ENCODE results near the gene CHSY3. TPM values are rescaled to one million over a fixed set of nuclear protein-coding genes. Genes with fewer than 3 reads are reported as not detected.

Gene CHSY3
- total and polyA plus RNA-seq, 3 donors from 2014 or later, result 1.3 to 4.8 (median 2.4) TPM

DNA sequence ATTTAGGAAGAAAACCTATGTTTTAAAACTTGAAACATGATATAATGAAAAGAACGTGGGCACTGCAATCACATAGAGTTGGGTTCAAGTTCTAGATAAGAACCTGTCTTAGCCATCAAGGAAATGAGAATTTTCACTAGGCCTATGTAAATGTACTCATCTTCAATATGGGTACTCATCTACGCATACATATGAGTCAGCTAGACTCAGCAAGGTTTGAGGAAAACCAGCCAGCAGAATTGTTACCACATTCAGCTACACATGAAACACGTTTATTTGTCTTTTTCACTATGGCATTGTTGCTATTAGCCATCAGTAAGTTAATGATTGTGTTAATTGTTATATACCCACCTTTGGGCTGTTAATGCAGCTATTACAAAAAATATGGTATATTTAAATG is 146.3 kb downstream of the CHSY3 start:
- intact Hi-C loops (cut with DNase I; ENCODE audit: low total_unique reads), result no loop called here
- no peak for DNase-seq
- TF ChIP-seq POLR2A (IDR thresholded peaks at IDR 0.05) (no peak), CTCF (IDR thresholded peaks at IDR 0.05) (no peak)
- no peaks in the 10 kb centered on the region for H3K36me3 ChIP-seq (ENCODE audit: low read depth, missing control alignments)
- no peak overlapping the region for H3K27ac ChIP-seq
- H3K27me3 ChIP-seq, result no peaks in the 10 kb centered on the region
- WGBS, 2 donors, result 87 to 91% methylated on average over 3 of the region's 3 CpGs
- H3K4me1 ChIP-seq, result no peaks in the 10 kb centered on the region
- H3K9me3 ChIP-seq, result no peaks in the 10 kb centered on the region
- no peak overlapping the region for H3K4me3 ChIP-seq

DNA sequence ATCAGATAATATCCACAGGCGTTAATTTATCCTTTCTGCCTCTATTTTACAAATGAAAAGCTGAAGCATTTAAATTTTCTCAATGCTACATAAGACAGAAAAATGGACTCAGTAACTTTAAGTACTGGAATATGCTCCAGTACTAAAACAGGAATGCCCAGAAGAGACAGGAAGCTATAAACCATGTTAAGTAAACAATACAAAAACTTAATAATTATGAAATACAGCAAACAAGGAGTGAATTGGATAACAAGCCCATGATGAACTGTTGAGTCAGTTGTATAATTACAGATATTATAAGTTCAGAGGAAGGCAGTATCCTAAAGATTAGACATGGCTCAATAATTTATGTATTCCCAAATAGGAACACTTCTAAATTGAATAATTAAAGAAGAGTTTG is 148.5 kb downstream of the CHSY3 start:
- Histone ChIP-seq H3K4me1 (no peaks in the 10 kb centered on the region), H3K27ac (no peak overlapping the region), H3K9me3 (no peaks in the 10 kb centered on the region), H3K27me3 (no peaks in the 10 kb centered on the region), H3K36me3 (ENCODE audit: low read depth, missing control alignments) (no peaks in the 10 kb centered on the region), H3K4me3 (no peak overlapping the region)
- no peak for DNase-seq
- 73 to 85% methylated on average over 1 of the region's 1 CpG for WGBS, 2 donors
- intact Hi-C loops (cut with DNase I; ENCODE audit: low total_unique reads), result no loop called here
- TF ChIP-seq POLR2A (IDR thresholded peaks at IDR 0.05) (no peak), CTCF (IDR thresholded peaks at IDR 0.05) (no peak)

DNA sequence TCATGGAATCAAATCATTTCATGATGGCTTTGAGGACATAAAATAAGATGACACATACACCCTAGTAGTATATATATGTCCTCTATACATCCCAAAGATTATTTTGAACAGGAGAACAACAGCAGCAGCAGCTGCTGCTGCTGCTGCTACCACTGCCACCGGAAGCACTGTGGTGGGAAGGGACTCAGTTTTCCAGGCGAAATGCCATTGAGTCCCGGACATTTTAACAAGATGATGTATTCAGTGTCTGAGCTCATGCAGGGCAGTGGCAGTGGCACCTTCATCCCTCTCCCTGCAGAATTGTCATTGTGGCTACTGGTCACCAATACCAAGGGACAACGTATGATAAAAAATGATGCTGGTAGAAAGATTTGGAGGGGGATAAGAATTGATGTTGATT is 151.3 kb downstream of the CHSY3 start:
- no peaks in the 10 kb centered on the region for H3K9me3 ChIP-seq
- no peak overlapping the region for H3K4me3 ChIP-seq
- intact Hi-C loops (cut with DNase I; ENCODE audit: low total_unique reads), result no loop called here
- H3K36me3 ChIP-seq (ENCODE audit: low read depth, missing control alignments), result no peaks in the 10 kb centered on the region
- DNase-seq, result no peak
- H3K4me1 ChIP-seq, result no peaks in the 10 kb centered on the region
- 70 to 85% methylated on average over 4 of the region's 4 CpGs for WGBS, 2 donors
- no peak for TF ChIP-seq CTCF (IDR thresholded peaks at IDR 0.05)
- TF ChIP-seq POLR2A (IDR thresholded peaks at IDR 0.05), result no peak
- H3K27me3 ChIP-seq, result no peaks in the 10 kb centered on the region
- no peak overlapping the region for H3K27ac ChIP-seq

DNA sequence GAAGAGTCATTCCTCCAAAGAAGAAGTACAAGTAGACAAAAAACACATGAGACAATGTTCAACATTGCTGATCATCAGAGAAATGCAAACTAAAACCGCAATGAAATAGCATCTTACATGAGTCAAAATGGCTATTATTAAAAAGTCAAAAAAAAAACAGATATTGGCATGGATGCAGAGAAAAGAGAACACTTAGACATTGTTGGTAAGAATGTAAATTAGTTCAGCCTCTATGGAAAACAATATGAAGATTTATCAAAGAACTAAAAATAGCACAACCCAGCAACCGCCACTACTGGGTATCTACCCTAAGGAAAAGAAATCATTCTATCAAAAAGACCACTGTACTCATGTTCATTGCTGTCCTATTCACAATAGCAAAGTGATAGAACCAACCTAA is 157.5 kb downstream of the CHSY3 start:
- Histone ChIP-seq H3K9me3 (no peaks in the 10 kb centered on the region), H3K36me3 (ENCODE audit: low read depth, missing control alignments) (no peaks in the 10 kb centered on the region), H3K4me3 (no peak overlapping the region), H3K27me3 (no peaks in the 10 kb centered on the region), H3K4me1 (no peaks in the 10 kb centered on the region), H3K27ac (no peak overlapping the region)
- 92% methylated on average over 2 of the region's 2 CpGs for WGBS, 2 donors
- intact Hi-C loops (cut with DNase I; ENCODE audit: low total_unique reads), result no loop called here
- TF ChIP-seq CTCF (IDR thresholded peaks at IDR 0.05) (no peak), POLR2A (IDR thresholded peaks at IDR 0.05) (no peak)
- DNase-seq, result no peak

- no peak overlapping the region for H3K27ac ChIP-seq
- intact Hi-C loops (cut with DNase I; ENCODE audit: low total_unique reads), result no loop called here
- TF ChIP-seq CTCF (IDR thresholded peaks at IDR 0.05) (no peak), POLR2A (IDR thresholded peaks at IDR 0.05) (no peak)
- H3K4me1 ChIP-seq, result no peaks in the 10 kb centered on the region
- H3K4me3 ChIP-seq, result no peak overlapping the region
- H3K36me3 ChIP-seq (ENCODE audit: low read depth, missing control alignments), result no peaks in the 10 kb centered on the region
- H3K9me3 ChIP-seq, result no peaks in the 10 kb centered on the region
- WGBS, 2 donors, result 86 to 93% methylated on average over 3 of the region's 3 CpGs
- DNase-seq, result no peak
- H3K27me3 ChIP-seq, result no peaks in the 10 kb centered on the region
Measured at GRCh38 chr5:130063603-130064002, 159.3 kb downstream of the CHSY3 start.
